GF-D8 (cell line): ENCODE measurements around the gene FGGY.
"Not testable (repeated sequence)": the region's sequence is repeated elsewhere in the genome, so short reads cannot be mapped to it uniquely, and the experiment has no call there.

Experiments used
- DNase-seq: peaks from one replicate; lab custom pipeline; 2025; lab: John Stamatoyannopoulos, UW

The FGGY gene

DNA sequence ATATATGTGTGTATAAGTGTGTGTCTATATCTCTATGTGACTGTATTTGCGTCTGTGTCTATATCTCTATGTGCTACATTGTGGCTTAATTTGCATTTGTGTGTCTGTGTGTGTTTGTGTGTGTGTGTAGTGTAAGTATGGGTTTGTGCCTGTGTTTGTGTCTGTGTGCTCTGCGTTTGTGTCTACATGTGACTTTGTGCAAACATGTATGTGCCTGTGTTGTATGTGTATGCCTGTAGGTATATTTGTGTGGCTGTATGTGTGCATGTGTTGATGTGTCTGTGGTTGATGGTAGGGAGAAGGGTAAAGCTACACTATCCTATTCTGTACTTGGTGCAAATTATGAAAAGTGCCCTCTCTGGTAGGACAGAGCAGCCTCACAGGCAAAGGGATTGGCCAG is 7.3 kb upstream of the FGGY start:
- DNase-seq, result no peak

DNA sequence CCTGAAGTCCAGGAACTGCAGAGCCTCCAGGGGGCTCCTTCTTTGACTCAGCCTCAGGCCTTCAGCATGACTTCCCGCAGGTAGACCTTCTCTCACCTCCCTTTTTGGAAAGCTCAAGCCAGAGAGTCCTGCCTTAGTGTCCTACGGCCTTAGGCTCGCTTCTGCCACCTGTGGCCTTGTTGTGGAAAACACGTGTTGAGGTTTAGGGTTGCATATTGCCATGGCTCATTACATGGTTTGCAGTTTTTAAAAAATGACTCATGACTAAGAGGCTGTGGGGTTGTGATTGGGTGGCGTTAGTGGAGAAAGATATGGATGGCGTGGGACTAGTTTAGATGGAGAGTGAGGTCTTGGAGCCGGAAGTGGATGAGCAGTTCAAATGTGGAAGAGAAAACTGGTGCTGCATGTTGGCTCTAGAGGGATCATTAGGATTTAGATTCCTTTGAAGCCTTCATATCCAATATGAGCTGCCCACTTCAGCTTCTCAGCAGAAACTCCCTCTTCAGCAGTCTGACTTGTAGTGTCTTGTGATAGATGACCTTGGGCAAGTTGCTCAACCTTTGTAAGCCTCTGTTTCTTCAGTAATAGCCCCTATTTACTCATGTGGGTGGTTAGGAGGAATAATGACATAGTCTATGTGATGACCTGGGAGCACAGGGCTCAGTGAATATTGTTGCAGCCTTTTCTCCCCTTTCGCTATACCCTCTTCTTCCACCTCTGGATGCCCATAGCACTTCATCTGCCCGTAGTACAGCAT is 6.5 kb upstream of the FGGY start:
- no peak for DNase-seq

DNA sequence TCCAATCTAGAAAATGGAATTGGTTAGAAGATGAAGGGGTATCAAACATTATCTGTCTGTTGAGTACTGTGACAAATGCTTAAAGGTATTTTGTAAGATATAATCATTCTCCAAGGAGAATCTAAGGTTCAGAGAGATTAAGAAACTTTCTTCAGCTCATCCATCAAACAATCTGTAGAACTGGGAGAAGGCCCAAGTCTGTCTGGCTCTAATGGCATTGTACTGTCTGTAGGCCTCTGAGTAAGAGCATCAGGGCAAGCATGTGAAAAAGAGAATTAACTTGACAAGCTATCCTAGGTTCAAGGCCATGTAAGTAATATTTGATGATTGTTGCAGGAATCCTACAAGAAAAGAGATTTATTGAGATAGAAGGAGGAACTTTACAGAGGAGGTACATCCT is 5.3 kb upstream of the FGGY start:
- no peak for DNase-seq

DNA sequence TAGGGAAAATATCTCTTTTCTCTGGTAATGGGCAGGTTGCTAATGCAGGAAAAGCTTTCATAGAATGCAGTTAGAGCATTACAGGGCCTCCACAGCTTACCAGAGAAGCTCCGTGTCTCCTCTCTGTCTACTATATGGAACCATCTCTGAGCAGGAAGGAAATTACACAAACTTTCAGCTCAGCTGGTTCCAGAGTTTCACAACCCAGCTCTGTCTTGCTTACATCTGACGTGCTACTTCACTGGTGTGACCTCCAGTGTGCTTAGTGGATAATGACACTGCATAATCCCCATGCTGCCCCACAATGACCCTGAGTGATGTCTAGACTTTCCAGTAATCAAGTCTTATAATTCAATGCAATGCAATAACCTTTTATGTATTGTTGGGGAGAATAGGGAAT is 4.3 kb upstream of the FGGY start:
- DNase-seq, result peak; percentile 94

DNA sequence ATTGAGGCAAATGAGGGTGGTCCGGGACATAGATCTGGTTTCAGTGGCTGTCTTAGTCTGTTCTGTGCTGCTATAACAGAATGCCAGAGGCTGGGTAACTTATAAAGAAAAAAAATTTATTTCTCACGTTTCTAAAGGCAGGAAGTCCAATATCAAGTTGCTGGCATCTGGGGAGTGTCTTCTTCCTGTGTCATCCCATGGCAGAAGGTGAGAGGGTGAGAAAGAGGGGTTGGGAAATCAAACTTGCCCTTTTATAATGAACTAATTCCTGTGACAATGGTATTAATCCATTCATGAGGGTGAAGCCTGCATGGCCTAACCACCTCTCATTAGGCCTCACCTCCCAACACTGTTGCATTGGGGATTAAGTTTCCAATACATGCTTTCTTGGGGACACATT is 3.7 kb upstream of the FGGY start:
- DNase-seq, result no peak

DNA sequence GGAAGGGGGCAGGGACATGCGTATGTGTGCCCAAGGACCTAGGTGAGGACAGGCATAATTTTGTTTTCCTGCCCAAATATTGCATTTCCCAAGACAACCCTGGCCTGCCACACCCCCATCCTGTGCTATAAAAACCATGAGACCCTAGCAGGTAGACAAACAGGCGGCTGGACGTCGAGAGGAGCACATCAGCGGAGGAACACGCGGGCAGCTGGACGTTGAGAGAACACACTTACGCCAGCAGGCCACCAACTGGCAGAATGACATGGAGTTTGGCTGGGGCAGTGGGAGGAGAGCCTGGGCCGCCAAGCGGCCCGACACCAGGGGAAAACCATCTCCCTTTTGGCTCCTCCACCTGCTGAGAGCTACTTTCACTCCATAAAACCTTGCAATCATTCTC is 3.0 kb upstream of the FGGY start:
- DNase-seq, result no peak

DNA sequence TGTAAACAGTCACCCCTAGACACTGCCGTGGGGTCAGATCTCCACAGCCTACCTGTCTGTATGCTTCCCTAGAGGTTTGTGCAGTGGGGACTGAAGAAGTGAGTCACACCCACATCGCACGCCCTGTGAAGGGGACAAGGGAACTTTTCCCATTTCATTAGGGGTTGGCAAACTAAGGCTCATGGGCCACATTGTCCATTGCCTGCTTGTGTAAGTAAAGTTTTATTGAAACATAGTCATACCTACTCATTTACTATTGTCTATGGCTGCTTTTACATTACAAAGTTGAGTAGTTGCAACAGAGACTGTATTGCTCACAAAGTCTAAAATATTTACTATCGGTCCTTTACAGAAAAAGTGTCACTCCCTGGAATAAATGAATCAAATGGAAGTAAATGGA is 2.5 kb upstream of the FGGY start:
- no peak for DNase-seq

DNA sequence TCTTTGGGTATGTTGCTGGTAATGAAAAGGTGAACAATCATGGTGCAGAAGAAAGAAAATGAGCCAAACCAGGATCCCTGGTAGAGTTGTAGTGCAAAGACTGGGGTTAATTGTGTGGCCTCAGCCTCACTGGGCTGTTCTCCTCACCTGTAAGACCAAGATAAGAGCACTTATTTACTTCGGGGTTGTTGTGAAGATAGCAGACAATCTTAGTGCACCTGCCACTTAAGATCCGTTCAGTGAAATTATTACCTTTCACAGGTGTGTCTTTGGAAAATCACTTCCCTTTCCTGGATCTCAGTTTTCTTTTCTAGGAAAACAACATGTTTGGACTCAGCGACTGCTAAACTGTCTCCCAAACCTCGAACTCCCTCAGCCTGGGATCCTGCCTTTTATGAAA is 1.3 kb upstream of the FGGY start:
- no peak for DNase-seq

DNA sequence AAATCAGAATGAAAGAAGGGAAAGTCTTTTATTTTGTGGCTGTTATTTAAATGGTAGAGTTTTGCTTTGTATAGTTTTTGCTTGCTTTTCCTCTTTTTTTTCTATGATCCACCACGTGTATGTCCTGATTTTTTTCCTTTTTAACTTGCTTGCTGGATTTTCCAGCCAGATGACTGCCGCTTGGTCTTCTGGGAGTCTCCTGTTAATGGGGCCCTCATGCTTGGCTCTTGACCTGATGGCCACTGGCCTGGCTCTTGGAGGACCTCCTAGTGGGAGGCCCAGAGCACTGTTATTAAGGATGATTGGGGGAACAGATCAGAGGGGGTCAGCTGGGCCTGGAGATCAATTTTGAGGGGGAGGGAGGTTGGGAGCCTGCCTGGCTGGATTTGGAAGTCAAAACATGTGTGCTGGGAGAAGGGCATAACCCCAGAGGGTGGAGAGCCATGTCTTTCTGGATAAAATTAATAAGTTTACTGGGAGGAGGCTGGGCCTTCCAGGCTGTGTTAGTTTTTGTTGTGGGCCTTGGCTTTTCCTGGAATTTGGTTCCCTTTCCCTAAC is 1.2 kb downstream of the FGGY start:
- no peak for DNase-seq

DNA sequence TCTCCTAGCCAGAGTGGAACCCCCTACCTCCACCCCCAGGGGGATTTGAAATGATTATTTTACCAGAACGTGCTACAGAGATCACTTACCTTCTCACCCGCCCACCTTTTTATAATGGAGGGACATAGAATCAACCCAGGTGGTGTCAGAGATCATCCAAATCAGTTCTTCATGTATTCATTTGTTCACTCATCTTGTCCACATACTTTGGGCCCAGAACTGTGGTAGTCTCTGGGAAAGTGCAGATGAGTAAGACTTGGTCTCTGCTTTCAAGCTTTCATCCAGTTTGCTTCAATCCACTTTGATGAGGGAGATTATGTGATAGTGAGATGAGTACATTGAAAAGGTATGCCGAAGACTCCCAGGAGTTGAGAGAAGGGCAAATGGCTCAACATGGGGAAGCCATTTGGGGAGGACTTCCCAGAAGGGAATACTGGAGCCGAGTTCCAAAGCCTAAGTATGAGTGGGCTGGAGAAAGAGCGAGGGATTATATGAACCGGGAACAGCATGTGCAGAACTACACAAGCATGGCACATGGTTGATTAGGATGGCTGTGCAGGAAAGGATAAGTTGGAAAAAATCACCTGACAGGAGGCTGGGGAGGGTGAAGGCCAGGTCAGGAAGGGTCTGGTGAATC is 1.9 kb downstream of the FGGY start:
- no peak for DNase-seq

DNA sequence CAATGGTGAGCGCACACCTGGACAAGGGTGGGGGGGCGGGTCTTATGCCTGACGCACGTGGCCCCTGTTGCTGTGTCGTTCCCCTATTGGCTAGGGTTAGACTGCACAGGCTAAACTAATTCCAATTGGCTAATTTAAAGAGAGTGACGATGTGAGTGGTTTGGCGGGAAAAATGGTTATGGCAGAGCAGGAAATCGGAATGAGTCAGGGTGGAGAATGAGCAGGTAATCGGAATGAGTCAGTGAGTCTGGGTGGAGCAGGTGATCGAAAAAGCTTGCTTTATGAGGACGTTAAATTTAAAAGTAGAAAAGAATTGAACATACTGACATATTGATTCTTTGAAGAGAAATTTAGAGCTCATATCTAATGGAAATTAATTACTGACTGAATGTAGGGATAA is 2.8 kb downstream of the FGGY start:
- not testable (repeated sequence) for DNase-seq

DNA sequence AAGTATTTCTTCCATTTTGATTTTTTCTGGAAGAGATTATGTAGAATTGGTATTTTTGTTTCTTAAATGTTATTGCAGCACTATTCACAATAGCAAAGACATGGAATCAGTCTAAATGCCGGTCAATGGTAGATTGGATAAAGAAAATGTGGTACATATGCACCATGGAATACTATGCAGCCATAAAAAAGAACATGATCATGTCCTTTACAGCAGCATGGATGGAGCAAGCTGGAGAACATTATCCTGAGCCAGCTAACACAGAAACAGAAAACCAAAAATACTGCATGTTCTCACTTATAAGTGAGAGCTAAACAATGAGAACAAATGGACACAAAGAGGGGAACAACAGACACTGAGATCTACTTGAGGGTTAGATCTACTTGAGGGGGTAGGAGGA is 5.4 kb downstream of the FGGY start:
- DNase-seq, result no peak

DNA sequence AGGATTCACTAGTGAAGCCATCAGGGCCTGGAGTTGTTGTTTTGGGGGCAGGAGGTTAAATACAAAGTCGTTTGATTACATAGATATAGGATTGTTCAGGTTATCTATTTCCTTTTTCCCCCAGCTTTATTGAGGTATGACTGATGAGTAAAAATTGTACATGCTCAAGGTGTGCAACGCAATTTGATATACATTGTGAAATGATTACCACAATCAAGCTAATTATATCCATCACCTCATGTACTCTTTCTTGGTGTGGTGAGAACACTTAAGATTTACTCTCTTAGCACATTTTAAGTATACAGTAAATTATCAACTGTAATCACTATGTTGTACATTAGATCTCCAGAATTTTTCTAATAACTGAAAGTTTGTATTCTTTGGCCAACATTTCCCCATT is 6.0 kb downstream of the FGGY start:
- DNase-seq, result no peak

DNA sequence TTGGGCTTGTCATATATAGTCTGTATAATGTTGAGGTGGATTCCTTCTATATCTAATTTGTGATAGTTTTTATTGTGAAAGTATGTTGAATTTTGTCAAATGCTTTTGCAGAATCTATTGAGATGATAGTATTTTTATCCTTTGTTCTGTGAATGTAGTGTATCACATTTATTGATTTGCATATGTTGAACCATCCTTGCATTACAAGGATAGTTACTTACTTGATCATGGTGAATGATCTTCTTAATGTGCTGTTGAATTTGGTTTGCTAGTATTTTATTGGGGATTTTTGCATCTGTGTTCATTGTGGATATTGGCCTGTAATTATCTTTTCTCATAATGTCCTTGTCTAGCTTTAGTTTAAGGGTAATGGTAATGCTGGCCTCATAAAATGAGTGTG is 8.3 kb downstream of the FGGY start:
- no peak for DNase-seq

DNA sequence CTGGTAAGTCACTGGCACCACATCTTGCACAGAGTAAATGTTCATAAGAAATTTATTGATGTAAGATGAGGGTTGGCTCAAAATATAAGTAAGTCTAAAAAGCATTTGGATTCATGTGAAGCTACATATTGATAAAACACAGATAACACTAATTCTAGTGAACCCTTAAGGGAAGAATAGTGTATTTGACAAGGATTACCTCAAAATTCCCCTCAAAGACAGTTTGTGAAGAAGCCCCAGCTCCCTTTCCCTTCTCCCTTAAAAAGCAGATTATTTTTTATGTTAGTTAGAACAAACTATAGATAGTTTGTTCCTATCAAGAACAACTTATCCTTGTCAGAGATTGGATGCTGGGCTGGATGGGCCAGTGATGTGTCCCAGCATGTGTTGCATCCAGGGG is 10.7 kb downstream of the FGGY start:
- no peak for DNase-seq

DNA sequence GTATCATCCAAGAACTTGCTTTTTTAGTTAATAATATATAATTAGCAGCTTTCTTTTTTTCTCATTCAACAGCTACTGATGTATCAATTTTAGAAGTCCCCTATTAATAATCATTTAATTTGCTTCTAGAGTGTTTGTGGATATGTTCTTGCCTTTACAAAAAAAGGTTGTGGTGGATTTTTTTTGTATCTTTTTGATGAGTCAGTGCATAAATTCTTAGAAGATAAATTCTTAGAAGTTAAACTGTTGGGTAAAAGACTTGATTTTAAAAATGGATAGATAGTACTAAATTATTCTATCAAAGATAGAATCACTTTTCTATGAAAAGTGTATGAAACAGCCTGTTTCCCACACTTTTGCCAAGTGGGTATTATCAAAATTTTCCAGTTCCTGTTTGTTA is 11.9 kb downstream of the FGGY start:
- no peak for DNase-seq

DNA sequence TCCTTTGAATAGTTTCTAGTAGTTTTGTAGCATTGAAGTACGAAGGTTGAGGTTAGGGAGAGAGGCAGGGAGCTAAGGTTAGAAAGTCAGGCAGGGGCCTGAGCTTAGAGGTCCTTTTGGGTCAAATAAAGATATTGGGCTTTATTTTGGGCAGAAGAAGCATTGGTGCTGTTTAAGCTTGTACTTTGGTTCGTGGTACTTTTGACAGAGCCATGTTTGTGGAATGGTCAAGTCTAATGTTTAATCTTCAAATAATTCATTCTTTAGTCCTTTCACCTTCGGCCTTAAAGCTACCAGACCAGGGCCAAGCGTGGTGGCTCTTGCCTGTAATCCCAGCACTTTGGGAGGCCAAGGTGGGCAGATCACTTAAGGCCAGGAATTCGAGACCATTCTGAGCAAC is 12.5 kb downstream of the FGGY start:
- DNase-seq, result no peak

DNA sequence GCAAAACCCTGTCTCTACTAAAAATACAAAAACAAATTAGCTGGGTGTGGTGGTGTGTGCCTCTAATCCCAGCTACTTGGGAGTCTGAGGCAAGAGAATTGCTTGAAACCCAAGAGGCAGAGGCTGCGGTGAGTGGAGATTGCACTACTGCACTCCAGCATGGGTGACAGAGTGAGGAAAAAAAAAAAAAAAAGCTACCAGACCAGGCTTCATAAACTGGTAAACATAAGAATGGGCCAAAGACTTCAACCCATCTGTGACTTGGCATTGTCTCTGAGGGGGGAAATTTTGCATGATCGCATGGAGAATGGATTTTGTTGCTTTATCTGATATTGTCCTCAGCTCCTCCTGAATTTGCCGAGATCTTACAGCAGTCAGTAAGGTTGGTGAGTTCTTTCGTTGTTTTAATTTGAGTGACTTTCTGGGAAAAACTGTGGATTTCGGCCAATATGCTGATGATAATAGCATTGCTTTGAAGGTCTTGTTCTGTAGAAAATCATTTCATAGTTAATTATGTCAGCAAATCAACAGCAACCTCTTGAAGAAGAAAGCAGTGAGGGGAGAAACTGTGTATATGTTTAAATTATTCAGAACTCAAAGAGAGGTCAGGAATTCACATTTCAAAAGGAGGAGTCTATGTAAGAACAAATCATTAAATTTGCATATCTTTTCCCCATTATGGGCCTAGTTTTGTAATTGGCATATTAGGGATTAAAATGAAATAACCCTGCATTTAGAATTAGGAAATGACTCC is 13.1 kb downstream of the FGGY start:
- no peak for DNase-seq

DNA sequence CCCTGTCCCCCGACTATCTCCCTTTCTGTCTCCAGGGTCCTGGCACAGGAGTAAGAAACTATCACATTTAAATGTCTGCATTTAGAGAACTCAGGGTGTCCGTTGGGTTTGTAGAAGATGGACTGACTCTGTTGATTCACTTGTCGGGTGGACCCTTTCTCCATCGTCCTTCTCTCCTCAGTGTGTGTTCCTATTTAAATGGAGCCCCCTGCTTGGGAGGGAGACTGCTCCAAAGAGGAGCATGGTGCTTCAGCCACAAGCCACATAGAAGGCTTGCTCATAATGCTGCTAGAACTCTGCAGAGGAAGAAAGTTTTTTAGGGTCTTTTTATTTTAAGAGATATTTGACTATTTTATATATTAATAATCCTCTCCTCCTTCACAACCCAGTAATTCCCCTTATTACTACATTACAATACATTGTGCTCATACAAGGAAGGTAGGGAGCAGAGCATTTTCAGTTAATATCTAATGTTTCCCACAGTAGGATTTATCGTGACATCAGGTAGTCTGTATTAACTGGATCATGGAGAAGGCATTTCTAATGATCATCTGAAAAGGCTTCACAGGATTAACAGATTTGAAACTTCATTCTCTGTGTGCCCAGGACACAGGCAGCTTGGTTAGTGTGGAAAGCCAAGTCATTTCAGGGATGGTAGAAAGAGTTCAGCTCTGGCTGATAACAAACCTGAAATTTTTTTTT is 13.8 kb downstream of the FGGY start:
- DNase-seq, result no peak

DNA sequence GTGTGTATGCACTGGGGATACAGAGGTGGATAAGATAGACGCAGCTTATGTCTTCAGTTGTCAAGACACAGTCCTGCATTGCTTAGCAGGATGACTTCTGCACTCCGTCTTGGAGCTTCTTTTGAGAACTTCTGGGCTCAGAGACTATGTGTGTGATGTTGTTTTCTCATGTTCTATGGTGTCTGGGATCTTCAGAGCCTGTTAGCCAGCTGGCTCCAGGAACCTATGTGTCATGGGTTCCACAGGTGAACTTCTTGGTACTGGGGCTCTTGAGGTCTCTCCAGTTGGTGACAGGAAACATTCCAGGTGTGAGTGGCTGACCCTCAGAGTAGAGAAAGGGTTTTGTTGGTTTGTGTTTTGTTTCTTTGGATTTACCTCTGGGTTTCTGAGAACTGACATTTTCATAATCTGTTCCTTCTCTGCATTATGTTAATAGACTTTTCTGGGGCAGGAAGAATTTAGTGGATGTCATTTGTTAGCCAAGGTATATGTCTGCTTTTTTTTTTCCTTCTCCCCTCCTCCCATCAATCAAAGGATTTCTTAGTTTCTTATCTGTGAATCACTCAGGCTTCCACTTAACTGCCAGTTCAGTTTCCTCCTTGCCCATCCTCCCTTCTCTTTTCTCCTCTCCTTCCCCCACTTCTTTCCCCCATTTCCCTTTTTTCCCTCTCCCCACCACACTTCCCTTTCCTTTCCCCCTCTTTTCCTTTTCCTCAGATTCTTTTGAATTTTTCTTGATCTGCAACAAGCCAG is 18.1 kb downstream of the FGGY start:
- DNase-seq, result no peak
